Ishikawa (cell line): ENCODE results near the gene S1PR3.

Source experiments
- EGR1 ChIP-seq: IDR thresholded peaks from 2 replicates; pipeline ENCODE4 v1.6.1; 2012
- TEAD4 ChIP-seq: IDR thresholded peaks from 2 replicates; pipeline ENCODE4 v1.6.1; 2012
- ZBTB7A ChIP-seq: IDR thresholded peaks from 2 replicates; pipeline ENCODE4 v1.6.1; 2012; ENCODE audit warnings: low read depth

DNA sequence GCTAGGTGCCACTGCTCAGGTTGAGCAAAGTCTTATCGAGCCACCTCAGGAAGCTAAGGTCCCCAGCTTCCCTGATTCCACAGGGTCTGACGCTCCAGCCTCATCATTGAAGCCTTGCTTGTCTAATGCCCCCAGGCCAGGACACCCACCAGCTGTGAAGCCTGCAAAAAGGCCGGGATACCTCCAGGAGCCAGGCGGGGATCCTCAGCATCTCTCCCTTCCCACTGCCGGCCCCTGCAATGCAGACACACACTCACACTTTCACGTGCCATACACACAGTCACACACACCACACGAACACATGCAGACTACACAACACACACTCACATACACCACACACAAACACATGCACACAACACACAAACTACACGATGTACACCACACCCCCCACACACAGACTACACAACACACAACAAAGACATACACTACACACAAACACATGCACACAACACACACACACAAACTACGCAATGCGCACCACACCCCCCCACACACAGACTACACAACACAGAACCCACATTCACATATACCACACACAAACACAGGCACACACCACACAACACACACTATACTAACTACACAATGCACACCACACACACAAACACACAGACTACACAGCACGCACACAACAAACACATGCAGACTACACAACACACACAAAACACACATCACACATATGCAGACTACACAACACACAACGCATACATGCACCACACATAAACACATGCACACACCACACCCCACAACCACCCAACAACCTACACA is 17.8 kb upstream of the S1PR3 start:
- TF ChIP-seq ZBTB7A: no peak
- TF ChIP-seq TEAD4: no peak
- no peak for TF ChIP-seq EGR1
